H9 (cell line): ENCODE measurements around the gene PDLIM3. TPM values are rescaled to one million over a fixed set of nuclear protein-coding genes. Genes with fewer than 3 reads are reported as not detected.

Experiments used
- DNase-seq: peaks from one replicate; pipeline ENCODE4 v3.0.0-alpha.2; 2017
- H2AFZ ChIP-seq: one replicate; pipeline ENCODE4 v1.6.1; 2013; ENCODE audit warnings: mild to moderate bottlenecking, low read length, control low read depth, moderate library complexity
- H2AK5ac ChIP-seq: 2 replicates; pipeline ENCODE4 v1.6.1; 2013; ENCODE audit warnings: low read length, control low read depth, mixed read lengths; ENCODE audit not compliant: insufficient read length
- H2BK120ac ChIP-seq: one replicate; pipeline ENCODE4 v1.6.1; 2013; ENCODE audit warnings: low read depth, mild to moderate bottlenecking, low read length, control low read depth, inconsistent platforms; ENCODE audit not compliant: poor library complexity, severe bottlenecking
- H2BK12ac ChIP-seq: 2 replicates; pipeline ENCODE4 v1.6.1; 2013; ENCODE audit warnings: low read length, control low read depth, mixed read lengths, low read depth; ENCODE audit not compliant: insufficient read length
- H2BK15ac ChIP-seq: 2 replicates; pipeline ENCODE4 v1.6.1; 2013; ENCODE audit warnings: low read depth, low read length, control low read depth
- H2BK20ac ChIP-seq: one replicate; pipeline ENCODE4 v1.6.1; 2013; ENCODE audit warnings: low read depth, mild to moderate bottlenecking, low read length, control low read depth, inconsistent platforms; ENCODE audit not compliant: poor library complexity, severe bottlenecking
- H2BK5ac ChIP-seq: 2 replicates; pipeline ENCODE4 v1.6.1; 2013; ENCODE audit warnings: low read length, control low read depth, mixed read lengths; ENCODE audit not compliant: insufficient read length
- H3K14ac ChIP-seq: 2 replicates; pipeline ENCODE4 v1.6.1; 2013; ENCODE audit warnings: low read length, control low read depth; ENCODE audit not compliant: insufficient read depth
- H3K18ac ChIP-seq: 2 replicates; pipeline ENCODE4 v1.6.1; 2013; ENCODE audit warnings: low read depth, mild to moderate bottlenecking, mixed read lengths, low read length, control low read depth; ENCODE audit not compliant: insufficient read length
- H3K23ac ChIP-seq: 2 replicates; pipeline ENCODE4 v1.6.1; 2013; ENCODE audit warnings: low read length, control low read depth, mixed read lengths, low read depth; ENCODE audit not compliant: insufficient read length
- H3K23me2 ChIP-seq: 2 replicates; pipeline ENCODE4 v1.6.1; 2013; ENCODE audit warnings: low read depth, mild to moderate bottlenecking, mixed read lengths, low read length, control low read depth; ENCODE audit not compliant: insufficient read length, poor library complexity, severe bottlenecking
- H3K27ac ChIP-seq: 2 replicates; pipeline ENCODE4 v1.5.1; 2013; ENCODE audit warnings: low read length, control low read depth, mixed read lengths, low read depth; ENCODE audit not compliant: insufficient read length
- H3K27me3 ChIP-seq: 2 replicates; pipeline ENCODE4 v1.6.1; 2013; ENCODE audit warnings: low read length, control low read depth, inconsistent platforms; ENCODE audit not compliant: insufficient read depth
- H3K4ac ChIP-seq: 2 replicates; pipeline ENCODE4 v1.6.1; 2013; ENCODE audit warnings: low read depth, mild to moderate bottlenecking, control low read depth, inconsistent platforms, low read length, moderate library complexity
- H3K4me1 ChIP-seq: 2 replicates; pipeline ENCODE4 v1.6.1; 2013; ENCODE audit warnings: low read length, control low read depth, inconsistent platforms; ENCODE audit not compliant: insufficient read depth
- H3K4me2 ChIP-seq: 2 replicates; pipeline ENCODE4 v1.6.1; 2013; ENCODE audit warnings: low read length, control low read depth, mixed read lengths; ENCODE audit not compliant: insufficient read length, insufficient read depth
- H3K56ac ChIP-seq: 2 replicates; pipeline ENCODE4 v1.6.1; 2013; ENCODE audit warnings: low read depth, mild to moderate bottlenecking, mixed read lengths, low read length, control low read depth; ENCODE audit not compliant: insufficient read length
- H3K79me1 ChIP-seq: 2 replicates; pipeline ENCODE4 v1.6.1; 2013; ENCODE audit warnings: low read depth, mild to moderate bottlenecking, moderate library complexity, low read length, control low read depth, inconsistent platforms; ENCODE audit not compliant: insufficient read depth, poor library complexity, severe bottlenecking
- H3K79me2 ChIP-seq: 2 replicates; pipeline ENCODE4 v1.6.1; 2013; ENCODE audit warnings: low read length, control low read depth, inconsistent platforms; ENCODE audit not compliant: insufficient read depth
- H3K9ac ChIP-seq: 2 replicates; pipeline ENCODE4 v1.6.1; 2013; ENCODE audit warnings: low read length, control low read depth, mixed read lengths; ENCODE audit not compliant: insufficient read length; ENCODE audit errors: extremely low read depth
- H3K9me3 ChIP-seq: one replicate; pipeline ENCODE4 v1.6.1; 2013; ENCODE audit warnings: low read depth, low read length, inconsistent platforms; ENCODE audit not compliant: control insufficient read depth
- H3T11ph ChIP-seq: one replicate; pipeline ENCODE4 v1.6.1; 2013; ENCODE audit warnings: mild to moderate bottlenecking, low read length, control low read depth, inconsistent platforms
- H4K20me1 ChIP-seq: one replicate; pipeline ENCODE4 v1.6.1; 2013; ENCODE audit not compliant: control insufficient read depth, insufficient read length, insufficient read depth
- H4K5ac ChIP-seq: 2 replicates; pipeline ENCODE4 v1.6.1; 2013; ENCODE audit warnings: low read depth, mild to moderate bottlenecking, mixed read lengths, low read length, control low read depth; ENCODE audit not compliant: insufficient read length
- H4K8ac ChIP-seq: replicated peaks from 2 replicates; pipeline ENCODE4 v1.6.1; 2013; ENCODE audit warnings: low read length, control low read depth, mixed read lengths, low read depth; ENCODE audit not compliant: insufficient read length
- H4K91ac ChIP-seq: 2 replicates; pipeline ENCODE4 v1.6.1; 2013; ENCODE audit warnings: low read depth, mild to moderate bottlenecking, moderate library complexity, mixed read lengths, low read length, control low read depth; ENCODE audit not compliant: insufficient read length
- H3K27ac Mint-ChIP-seq, 3 experiments: 2 replicates in 2 of 3; 3 replicates in 1 of 3; pipeline ENCODE4 v1.8.0; 2020 to 2021; ENCODE audit warnings: mixed read lengths in 3 of 3, mild to moderate bottlenecking in 1 of 3, moderate library complexity in 1 of 3
- H3K27me3 Mint-ChIP-seq: 2 replicates; pipeline ENCODE4 v1.8.0; 2021; ENCODE audit warnings: low read depth, mild to moderate bottlenecking, moderate library complexity, mixed read lengths
- H3K36me3 Mint-ChIP-seq, 3 experiments: 2 replicates in 2 of 3; 3 replicates in 1 of 3; pipeline ENCODE4 v1.8.0; 2020 to 2021; ENCODE audit warnings: low read depth in 3 of 3, mixed read lengths in 3 of 3; ENCODE audit not compliant: insufficient read depth in 1 of 3
- H3K4me1 Mint-ChIP-seq, 2 experiments: 2 replicates each; pipeline ENCODE4 v1.8.0; 2020; ENCODE audit warnings: mixed read lengths in 2 of 2
- H3K4me3 Mint-ChIP-seq, 2 experiments: 2 replicates in 1 of 2; 3 replicates in 1 of 2; pipeline ENCODE4 v1.8.0; 2020 to 2021; ENCODE audit warnings: mild to moderate bottlenecking in 2 of 2, mixed read lengths in 2 of 2, moderate library complexity in 1 of 2
- H3K9me3 Mint-ChIP-seq, 2 experiments: 2 replicates in 1 of 2; 3 replicates in 1 of 2; pipeline ENCODE4 v1.8.0; 2020; ENCODE audit warnings: mild to moderate bottlenecking in 2 of 2, mixed read lengths in 2 of 2, moderate library complexity in 1 of 2
- WGBS: extraction: QIAGEN DNeasy Blood & Tissue Kit; methylation state at CpG from one replicate; pipeline ENCODE4 v1.1.7; 2013; ENCODE audit warnings: missing lambda C conversion rate, low lambda C conversion rate, mixed read lengths; ENCODE audit not compliant: insufficient read length; ENCODE audit errors: extremely low coverage; 5-methylcytosine and 5-hydroxymethylcytosine counted together
- total RNA-seq: library from RNA; stranded (reverse); gene quantifications from 2 replicates; pipeline ENCODE4 v1.2.1, GENCODE V29; 2021
- TF ChIP-seq, protein P1 (sequence below): fragments of 200-600 bp; sonication (generic); conservative IDR thresholded peaks from 3 replicates; pipeline ENCODE4 v1.8.0; 2021; ENCODE audit warnings: antibody characterized with exemption, mild to moderate bottlenecking

Gene PDLIM3
- total RNA-seq, 1 experiment from 2014 or later, result 12.0 TPM

- Mint-ChIP-seq H3K27me3 (no peaks in the 10 kb centered on the region), H3K27ac (no peak overlapping the region), H3K4me3 (no peak overlapping the region), H3K9me3 (no peaks in the 10 kb centered on the region), H3K4me1 (0 out of 4 replicates have a peak, but pooled peaks cover 0 to 2% of the 10 kb centered on the region in 2 experiments), H3K36me3 (peaks cover 0 to 12% (median 0%) of the 10 kb centered on the region in 3 experiments; a peak in 2 of 7 replicates)
- H3K9ac ChIP-seq, result no peak overlapping the region
- no peaks in the 10 kb centered on the region for H3K79me2 ChIP-seq
- H2BK12ac ChIP-seq, result no peak overlapping the region
- no peak overlapping the region for H3K4me2 ChIP-seq
- no peak overlapping the region for H2AFZ ChIP-seq
- no peak overlapping the region for H3K14ac ChIP-seq
- no peaks in the 10 kb centered on the region for H3K9me3 ChIP-seq
- no peak overlapping the region for H3K18ac ChIP-seq
- TF ChIP-seq, protein P1, sequence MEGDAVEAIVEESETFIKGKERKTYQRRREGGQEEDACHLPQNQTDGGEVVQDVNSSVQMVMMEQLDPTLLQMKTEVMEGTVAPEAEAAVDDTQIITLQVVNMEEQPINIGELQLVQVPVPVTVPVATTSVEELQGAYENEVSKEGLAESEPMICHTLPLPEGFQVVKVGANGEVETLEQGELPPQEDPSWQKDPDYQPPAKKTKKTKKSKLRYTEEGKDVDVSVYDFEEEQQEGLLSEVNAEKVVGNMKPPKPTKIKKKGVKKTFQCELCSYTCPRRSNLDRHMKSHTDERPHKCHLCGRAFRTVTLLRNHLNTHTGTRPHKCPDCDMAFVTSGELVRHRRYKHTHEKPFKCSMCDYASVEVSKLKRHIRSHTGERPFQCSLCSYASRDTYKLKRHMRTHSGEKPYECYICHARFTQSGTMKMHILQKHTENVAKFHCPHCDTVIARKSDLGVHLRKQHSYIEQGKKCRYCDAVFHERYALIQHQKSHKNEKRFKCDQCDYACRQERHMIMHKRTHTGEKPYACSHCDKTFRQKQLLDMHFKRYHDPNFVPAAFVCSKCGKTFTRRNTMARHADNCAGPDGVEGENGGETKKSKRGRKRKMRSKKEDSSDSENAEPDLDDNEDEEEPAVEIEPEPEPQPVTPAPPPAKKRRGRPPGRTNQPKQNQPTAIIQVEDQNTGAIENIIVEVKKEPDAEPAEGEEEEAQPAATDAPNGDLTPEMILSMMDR, result no peak
- no peak overlapping the region for H3K27ac ChIP-seq
- H4K5ac ChIP-seq, result no peak overlapping the region
- H3T11ph ChIP-seq, result no peak overlapping the region
- H3K79me1 ChIP-seq, result no peaks in the 10 kb centered on the region
- H4K20me1 ChIP-seq, result no peaks in the 10 kb centered on the region
- no peaks in the 10 kb centered on the region for H3K27me3 ChIP-seq
- no peak overlapping the region for H4K91ac ChIP-seq
- H3K56ac ChIP-seq, result no peak overlapping the region
- H3K4me1 ChIP-seq, result no peaks in the 10 kb centered on the region
- no peak overlapping the region for H2BK5ac ChIP-seq
- H3K23me2 ChIP-seq, result no peaks in the 10 kb centered on the region
- H2BK20ac ChIP-seq, result no peak overlapping the region
- H2AK5ac ChIP-seq, result no peak overlapping the region
- no peak overlapping the region for H2BK15ac ChIP-seq
- no CpG with 5 or more reads among the region's 4 CpGs for WGBS
- H3K23ac ChIP-seq, result no peak overlapping the region
- DNase-seq, result no peak
- no peak overlapping the region for H4K8ac ChIP-seq
- no peak overlapping the region for H2BK120ac ChIP-seq
- H3K4ac ChIP-seq, result no peak overlapping the region
These were observed 15.2 kb downstream of the PDLIM3 start for GRCh38 chr4:185520119-185520518.
